ENCODE results near the gene SORBS2. TPM values are rescaled to one million over a fixed set of nuclear protein-coding genes. Genes with fewer than 3 reads are reported as not detected.

The SORBS2 gene
- total and polyA plus RNA-seq, 2 of the 4 experiments (the other 2 are of a cell fraction) = 0.18 TPM; not detected in 1

- Histone ChIP-seq H3K9me3 (ENCODE audit: control insufficient read depth, insufficient read depth, low read length) (no peaks in the 10 kb centered on the region), H2BK5ac (ENCODE audit: low read depth, low read length, poor library complexity, severe bottlenecking) (no peak overlapping the region), H3K4me3 (ENCODE audit: insufficient read depth, low read depth, low read length) (peak overlapping the region; percentile 96), H3K4ac (ENCODE audit: low read depth, low read length) (peak overlapping the region; percentile 28), H4K91ac (ENCODE audit: insufficient read depth, low read depth, low read length) (no peak overlapping the region), H3K27ac (ENCODE audit: insufficient read depth, low read length) (no peak overlapping the region; the same call in 1 of the 2 replicates), H4K5ac (ENCODE audit: low read depth, low read length) (no peak overlapping the region), H3K9me1 (ENCODE audit: insufficient read depth, low read length) (peaks cover 4% of the 10 kb centered on the region), H2BK20ac (ENCODE audit: low read depth, low read length) (no peak overlapping the region), H3K36me3 (ENCODE audit: control insufficient read depth, insufficient read depth, low read length) (no peaks in the 10 kb centered on the region), H4K8ac (ENCODE audit: low read depth in 2 of 2, low read length in 2 of 2) (peak overlapping the region in 1 of 2 experiments; percentile 32; a peak in 1 of 4 replicates), H3K23ac (ENCODE audit: low read depth, low read length) (0 out of 2 replicates have a peak overlapping the region, but pooled peaks have one; percentile 18), H3K4me2 (ENCODE audit: low read depth, low read length) (peak overlapping the region; percentile 91), H2BK15ac (ENCODE audit: low read depth, low read length) (no peak overlapping the region), H3K79me1 (ENCODE audit: low read depth in 1 of 2, low read length in 2 of 2) (peaks cover 4% of the 10 kb centered on the region in 2 experiments; a peak in 3 of 4 replicates), H3K4me1 (ENCODE audit: control insufficient read depth, insufficient read depth, low read length) (peaks cover 2% of the 10 kb centered on the region; the same call in 1 of the 2 replicates), H3K27me3 (ENCODE audit: control insufficient read depth, insufficient read depth, low read length) (peaks cover 9% of the 10 kb centered on the region), H4K20me1 (ENCODE audit: insufficient read depth, low read length) (no peaks in the 10 kb centered on the region), H3K14ac (replicated peaks; ENCODE audit: low read depth, low read length) (peak overlapping the region; percentile 23; the same call in 1 of the 2 replicates), H2BK120ac (ENCODE audit: low read depth, low read length) (peak overlapping the region; percentile 42; the same call in 1 of the 2 replicates), H2AK5ac (ENCODE audit: low read depth, low read length) (no peak overlapping the region; the same call in 1 of the 2 replicates), H2AFZ (replicated peaks; ENCODE audit: low read length, poor library complexity) (peak overlapping the region; percentile 78), H2AK9ac (replicated peaks; ENCODE audit: low read depth, low read length, poor library complexity) (peak overlapping the region; percentile 57), H3K9ac (ENCODE audit: low read depth, low read length) (peak overlapping the region; percentile 53), H3K56ac (ENCODE audit: extremely low read depth, insufficient read depth, low read length) (no peak overlapping the region), H3K18ac (ENCODE audit: low read depth, low read length) (no peak overlapping the region)
- WGBS, 2 experiments (ENCODE audit: extremely low coverage in 2 of 2, insufficient read length in 1 of 2) = 42% methylated on average over 2 of the region's 32 CpGs; no CpG with 5 or more reads in 1 of the 2 experiments
- intact Hi-C loops (cut with micrococcal nuclease) = loop anchor here (5.0 kb wide), 2 partner anchors 51 to 64 kb away; partner anchors contain the start of gene CCDC110
- ChIA-PET POLR2A (ENCODE audit: unreplicated experiment) (no interaction called here), CTCF (interaction anchor here (0.6 to 1.0 kb wide), 2 partner anchors 24 to 62 kb away, joined by 4 to 5 read pairs; no protein-coding TSS in a partner anchor)
- ATAC-seq (ENCODE audit: low read depth) (no peak), DNase-seq (no peak)
- dilution Hi-C loops (cut with HindIII; ENCODE audit: low sequenced_read_pairs, unreplicated experiment) = no loop called here
- no TSS peak for BruUV-seq (replicated peaks)
- in situ Hi-C loops (cut with MboI; ENCODE audit: low sequenced_read_pairs) = no loop called here
- no peak for TF ChIP-seq CHD1 (IDR thresholded peaks at IDR 0.05; ENCODE audit: low read depth, low read length)
- TF ChIP-seq CTCF (conservative IDR thresholded peaks at IDR 0.05; ENCODE audit: low read depth, low read length) = no peak
- no peak for TF ChIP-seq MAZ (IDR thresholded peaks at IDR 0.05; ENCODE audit: borderline replicate concordance, low read depth, low read length)
- TF ChIP-seq RCOR1 (IDR thresholded peaks at IDR 0.05; ENCODE audit: insufficient replicate concordance, low read length) = no peak
- TF ChIP-seq NFE2L2 (IDR thresholded peaks at IDR 0.05; ENCODE audit: low read depth, low read length) = no peak
- TF ChIP-seq ELK1 (IDR thresholded peaks at IDR 0.05; ENCODE audit: borderline replicate concordance, low read depth, low read length) = no peak
- no peak for TF ChIP-seq RFX5 (IDR thresholded peaks at IDR 0.05; ENCODE audit: low read depth, low read length)
These were observed 276.2 kb downstream of the SORBS2 start for GRCh38 chr4:185535612-185536410.

Measured in IMR-90 (cell line).